H9 (cell line): ENCODE measurements around the gene NT5DC3. TPM values are rescaled to one million over a fixed set of nuclear protein-coding genes. Genes with fewer than 3 reads are reported as not detected.

Experiments used
- DNase-seq: peaks from one replicate; pipeline ENCODE4 v3.0.0-alpha.2; 2017
- H2AFZ ChIP-seq: one replicate; pipeline ENCODE4 v1.6.1; 2013; ENCODE audit warnings: mild to moderate bottlenecking, low read length, control low read depth, moderate library complexity
- H2AK5ac ChIP-seq: 2 replicates; pipeline ENCODE4 v1.6.1; 2013; ENCODE audit warnings: low read length, control low read depth, mixed read lengths; ENCODE audit not compliant: insufficient read length
- H2BK120ac ChIP-seq: one replicate; pipeline ENCODE4 v1.6.1; 2013; ENCODE audit warnings: low read depth, mild to moderate bottlenecking, low read length, control low read depth, inconsistent platforms; ENCODE audit not compliant: poor library complexity, severe bottlenecking
- H2BK12ac ChIP-seq: 2 replicates; pipeline ENCODE4 v1.6.1; 2013; ENCODE audit warnings: low read length, control low read depth, mixed read lengths, low read depth; ENCODE audit not compliant: insufficient read length
- H2BK15ac ChIP-seq: 2 replicates; pipeline ENCODE4 v1.6.1; 2013; ENCODE audit warnings: low read depth, low read length, control low read depth
- H2BK20ac ChIP-seq: one replicate; pipeline ENCODE4 v1.6.1; 2013; ENCODE audit warnings: low read depth, mild to moderate bottlenecking, low read length, control low read depth, inconsistent platforms; ENCODE audit not compliant: poor library complexity, severe bottlenecking
- H2BK5ac ChIP-seq: 2 replicates; pipeline ENCODE4 v1.6.1; 2013; ENCODE audit warnings: low read length, control low read depth, mixed read lengths; ENCODE audit not compliant: insufficient read length
- H3K14ac ChIP-seq: 2 replicates; pipeline ENCODE4 v1.6.1; 2013; ENCODE audit warnings: low read length, control low read depth; ENCODE audit not compliant: insufficient read depth
- H3K18ac ChIP-seq: 2 replicates; pipeline ENCODE4 v1.6.1; 2013; ENCODE audit warnings: low read depth, mild to moderate bottlenecking, mixed read lengths, low read length, control low read depth; ENCODE audit not compliant: insufficient read length
- H3K23ac ChIP-seq: 2 replicates; pipeline ENCODE4 v1.6.1; 2013; ENCODE audit warnings: low read length, control low read depth, mixed read lengths, low read depth; ENCODE audit not compliant: insufficient read length
- H3K23me2 ChIP-seq: 2 replicates; pipeline ENCODE4 v1.6.1; 2013; ENCODE audit warnings: low read depth, mild to moderate bottlenecking, mixed read lengths, low read length, control low read depth; ENCODE audit not compliant: insufficient read length, poor library complexity, severe bottlenecking
- H3K27ac ChIP-seq: 2 replicates; pipeline ENCODE4 v1.5.1; 2013; ENCODE audit warnings: low read length, control low read depth, mixed read lengths, low read depth; ENCODE audit not compliant: insufficient read length
- H3K27me3 ChIP-seq: 2 replicates; pipeline ENCODE4 v1.6.1; 2013; ENCODE audit warnings: low read length, control low read depth, inconsistent platforms; ENCODE audit not compliant: insufficient read depth
- H3K4ac ChIP-seq: 2 replicates; pipeline ENCODE4 v1.6.1; 2013; ENCODE audit warnings: low read depth, mild to moderate bottlenecking, control low read depth, inconsistent platforms, low read length, moderate library complexity
- H3K4me1 ChIP-seq: 2 replicates; pipeline ENCODE4 v1.6.1; 2013; ENCODE audit warnings: low read length, control low read depth, inconsistent platforms; ENCODE audit not compliant: insufficient read depth
- H3K4me2 ChIP-seq: 2 replicates; pipeline ENCODE4 v1.6.1; 2013; ENCODE audit warnings: low read length, control low read depth, mixed read lengths; ENCODE audit not compliant: insufficient read length, insufficient read depth
- H3K56ac ChIP-seq: 2 replicates; pipeline ENCODE4 v1.6.1; 2013; ENCODE audit warnings: low read depth, mild to moderate bottlenecking, mixed read lengths, low read length, control low read depth; ENCODE audit not compliant: insufficient read length
- H3K79me1 ChIP-seq: 2 replicates; pipeline ENCODE4 v1.6.1; 2013; ENCODE audit warnings: low read depth, mild to moderate bottlenecking, moderate library complexity, low read length, control low read depth, inconsistent platforms; ENCODE audit not compliant: insufficient read depth, poor library complexity, severe bottlenecking
- H3K79me2 ChIP-seq: 2 replicates; pipeline ENCODE4 v1.6.1; 2013; ENCODE audit warnings: low read length, control low read depth, inconsistent platforms; ENCODE audit not compliant: insufficient read depth
- H3K9ac ChIP-seq: 2 replicates; pipeline ENCODE4 v1.6.1; 2013; ENCODE audit warnings: low read length, control low read depth, mixed read lengths; ENCODE audit not compliant: insufficient read length; ENCODE audit errors: extremely low read depth
- H3K9me3 ChIP-seq: one replicate; pipeline ENCODE4 v1.6.1; 2013; ENCODE audit warnings: low read depth, low read length, inconsistent platforms; ENCODE audit not compliant: control insufficient read depth
- H3T11ph ChIP-seq: one replicate; pipeline ENCODE4 v1.6.1; 2013; ENCODE audit warnings: mild to moderate bottlenecking, low read length, control low read depth, inconsistent platforms
- H4K20me1 ChIP-seq: one replicate; pipeline ENCODE4 v1.6.1; 2013; ENCODE audit not compliant: control insufficient read depth, insufficient read length, insufficient read depth
- H4K5ac ChIP-seq: 2 replicates; pipeline ENCODE4 v1.6.1; 2013; ENCODE audit warnings: low read depth, mild to moderate bottlenecking, mixed read lengths, low read length, control low read depth; ENCODE audit not compliant: insufficient read length
- H4K8ac ChIP-seq: replicated peaks from 2 replicates; pipeline ENCODE4 v1.6.1; 2013; ENCODE audit warnings: low read length, control low read depth, mixed read lengths, low read depth; ENCODE audit not compliant: insufficient read length
- H4K91ac ChIP-seq: 2 replicates; pipeline ENCODE4 v1.6.1; 2013; ENCODE audit warnings: low read depth, mild to moderate bottlenecking, moderate library complexity, mixed read lengths, low read length, control low read depth; ENCODE audit not compliant: insufficient read length
- H3K27ac Mint-ChIP-seq, 3 experiments: 2 replicates in 2 of 3; 3 replicates in 1 of 3; pipeline ENCODE4 v1.8.0; 2020 to 2021; ENCODE audit warnings: mixed read lengths in 3 of 3, mild to moderate bottlenecking in 1 of 3, moderate library complexity in 1 of 3
- H3K27me3 Mint-ChIP-seq: 2 replicates; pipeline ENCODE4 v1.8.0; 2021; ENCODE audit warnings: low read depth, mild to moderate bottlenecking, moderate library complexity, mixed read lengths
- H3K36me3 Mint-ChIP-seq, 3 experiments: 2 replicates in 2 of 3; 3 replicates in 1 of 3; pipeline ENCODE4 v1.8.0; 2020 to 2021; ENCODE audit warnings: low read depth in 3 of 3, mixed read lengths in 3 of 3; ENCODE audit not compliant: insufficient read depth in 1 of 3
- H3K4me1 Mint-ChIP-seq, 2 experiments: 2 replicates each; pipeline ENCODE4 v1.8.0; 2020; ENCODE audit warnings: mixed read lengths in 2 of 2
- H3K4me3 Mint-ChIP-seq, 2 experiments: 2 replicates in 1 of 2; 3 replicates in 1 of 2; pipeline ENCODE4 v1.8.0; 2020 to 2021; ENCODE audit warnings: mild to moderate bottlenecking in 2 of 2, mixed read lengths in 2 of 2, moderate library complexity in 1 of 2
- H3K9me3 Mint-ChIP-seq, 2 experiments: 2 replicates in 1 of 2; 3 replicates in 1 of 2; pipeline ENCODE4 v1.8.0; 2020; ENCODE audit warnings: mild to moderate bottlenecking in 2 of 2, mixed read lengths in 2 of 2, moderate library complexity in 1 of 2
- CTCF ChIP-seq: fragments of 200-600 bp; sonication (generic); conservative IDR thresholded peaks from 3 replicates; pipeline ENCODE4 v1.8.0; 2021; ENCODE audit warnings: antibody characterized with exemption, mild to moderate bottlenecking
- WGBS: extraction: QIAGEN DNeasy Blood & Tissue Kit; methylation state at CpG from one replicate; pipeline ENCODE4 v1.1.7; 2013; ENCODE audit warnings: missing lambda C conversion rate, low lambda C conversion rate, mixed read lengths; ENCODE audit not compliant: insufficient read length; ENCODE audit errors: extremely low coverage; 5-methylcytosine and 5-hydroxymethylcytosine counted together
- total RNA-seq: library from RNA; stranded (reverse); gene quantifications from 2 replicates; pipeline ENCODE4 v1.2.1, GENCODE V29; 2021

NT5DC3 gene
- total RNA-seq, 1 experiment from 2014 or later, result 13.6 TPM

DNA sequence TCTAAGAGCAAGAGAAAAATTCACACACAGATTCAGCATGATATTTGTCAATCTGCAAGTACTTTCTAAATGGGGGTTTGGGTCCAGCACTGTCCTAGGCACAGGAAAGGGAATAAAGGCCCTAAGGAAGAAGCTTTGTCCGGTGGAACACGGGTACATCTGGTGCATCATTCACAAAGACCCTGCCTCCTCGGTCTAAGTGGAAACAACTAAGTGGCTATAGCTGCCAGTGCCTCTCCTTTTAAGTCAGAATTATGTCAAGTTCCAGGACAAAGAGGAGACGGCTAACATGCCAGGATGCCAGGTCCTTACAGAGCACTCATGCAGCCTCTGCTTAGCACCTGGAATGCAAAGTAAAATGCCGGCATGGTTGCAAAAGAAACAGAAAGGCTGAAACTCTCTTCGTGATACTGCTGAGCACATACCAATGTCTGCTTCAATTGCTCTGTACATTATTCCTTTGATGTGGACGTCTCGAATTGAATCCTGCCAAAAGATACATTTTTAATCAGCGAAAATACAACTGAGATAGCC lies 47.5 kb downstream of the NT5DC3 start:
- WGBS, result no CpG with 5 or more reads among the region's 9 CpGs
- Histone ChIP-seq H3K4me2 (no peak overlapping the region), H4K20me1 (no peaks in the 10 kb centered on the region), H3K9ac (no peak overlapping the region), H3K14ac (no peak overlapping the region), H2AFZ (no peak overlapping the region), H2BK5ac (no peak overlapping the region), H2AK5ac (no peak overlapping the region), H3K23ac (no peak overlapping the region), H3K4me1 (no peaks in the 10 kb centered on the region), H2BK12ac (no peak overlapping the region), H3K4ac (no peak overlapping the region), H3K79me1 (no peaks in the 10 kb centered on the region), H4K5ac (no peak overlapping the region), H3K23me2 (no peaks in the 10 kb centered on the region), H2BK15ac (no peak overlapping the region), H4K8ac (no peak overlapping the region), H3K79me2 (no peaks in the 10 kb centered on the region), H3K56ac (no peak overlapping the region), H2BK20ac (no peak overlapping the region), H3K27me3 (no peaks in the 10 kb centered on the region), H4K91ac (no peak overlapping the region), H3T11ph (no peak overlapping the region), H3K18ac (no peak overlapping the region), H2BK120ac (no peak overlapping the region), H3K27ac (no peak overlapping the region), H3K9me3 (no peaks in the 10 kb centered on the region)
- H3K9me3 Mint-ChIP-seq, result no peaks in the 10 kb centered on the region
- H3K4me1 Mint-ChIP-seq, result peaks cover 3 to 14% of the 10 kb centered on the region in 2 experiments; a peak in 2 of 4 replicates
- no peak for DNase-seq
- no peaks in the 10 kb centered on the region for H3K27me3 Mint-ChIP-seq
- TF ChIP-seq CTCF, result no peak
- H3K4me3 Mint-ChIP-seq, result no peak overlapping the region
- peaks cover 34 to 64% (median 44%) of the 10 kb centered on the region in 3 experiments for H3K36me3 Mint-ChIP-seq
- no peak overlapping the region for H3K27ac Mint-ChIP-seq
